DMS79 (cell line): ENCODE measurements around the gene NLRP12.
A peak's percentile ranks its signal among the peaks of the same experiment; 100 is the strongest.
"Not testable (repeated sequence)": the region's sequence is repeated elsewhere in the genome, so short reads cannot be mapped to it uniquely, and the experiment has no call there.

Source experiments
- DNase-seq: peaks from one replicate; lab custom pipeline; 2025; lab: John Stamatoyannopoulos, UW

The NLRP12 gene, protein sequence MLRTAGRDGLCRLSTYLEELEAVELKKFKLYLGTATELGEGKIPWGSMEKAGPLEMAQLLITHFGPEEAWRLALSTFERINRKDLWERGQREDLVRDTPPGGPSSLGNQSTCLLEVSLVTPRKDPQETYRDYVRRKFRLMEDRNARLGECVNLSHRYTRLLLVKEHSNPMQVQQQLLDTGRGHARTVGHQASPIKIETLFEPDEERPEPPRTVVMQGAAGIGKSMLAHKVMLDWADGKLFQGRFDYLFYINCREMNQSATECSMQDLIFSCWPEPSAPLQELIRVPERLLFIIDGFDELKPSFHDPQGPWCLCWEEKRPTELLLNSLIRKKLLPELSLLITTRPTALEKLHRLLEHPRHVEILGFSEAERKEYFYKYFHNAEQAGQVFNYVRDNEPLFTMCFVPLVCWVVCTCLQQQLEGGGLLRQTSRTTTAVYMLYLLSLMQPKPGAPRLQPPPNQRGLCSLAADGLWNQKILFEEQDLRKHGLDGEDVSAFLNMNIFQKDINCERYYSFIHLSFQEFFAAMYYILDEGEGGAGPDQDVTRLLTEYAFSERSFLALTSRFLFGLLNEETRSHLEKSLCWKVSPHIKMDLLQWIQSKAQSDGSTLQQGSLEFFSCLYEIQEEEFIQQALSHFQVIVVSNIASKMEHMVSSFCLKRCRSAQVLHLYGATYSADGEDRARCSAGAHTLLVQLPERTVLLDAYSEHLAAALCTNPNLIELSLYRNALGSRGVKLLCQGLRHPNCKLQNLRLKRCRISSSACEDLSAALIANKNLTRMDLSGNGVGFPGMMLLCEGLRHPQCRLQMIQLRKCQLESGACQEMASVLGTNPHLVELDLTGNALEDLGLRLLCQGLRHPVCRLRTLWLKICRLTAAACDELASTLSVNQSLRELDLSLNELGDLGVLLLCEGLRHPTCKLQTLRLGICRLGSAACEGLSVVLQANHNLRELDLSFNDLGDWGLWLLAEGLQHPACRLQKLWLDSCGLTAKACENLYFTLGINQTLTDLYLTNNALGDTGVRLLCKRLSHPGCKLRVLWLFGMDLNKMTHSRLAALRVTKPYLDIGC

DNA sequence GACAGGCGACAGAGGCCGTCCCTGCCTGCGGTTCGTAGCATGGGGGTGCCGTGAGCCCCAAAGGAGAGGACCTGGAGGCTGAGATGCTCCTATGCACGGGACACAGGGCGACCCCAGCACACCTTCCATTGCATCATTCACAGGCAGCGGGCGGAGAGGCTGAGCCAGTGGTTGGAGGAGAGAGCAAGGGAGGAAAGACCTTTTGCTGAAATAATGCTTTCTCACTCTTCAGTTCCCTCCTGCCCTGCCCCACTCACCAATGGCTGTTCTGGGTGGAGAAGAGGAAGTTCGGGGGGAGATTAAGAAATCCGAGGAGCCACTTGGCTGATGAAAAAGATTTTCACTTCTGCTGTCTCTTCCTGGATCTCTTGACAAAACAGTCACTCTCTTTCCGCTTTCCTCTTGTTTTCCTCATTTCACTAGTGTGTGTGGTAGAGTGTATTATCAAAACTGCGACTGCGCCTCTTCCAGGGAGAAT, at the start of gene NLRP12:
Gene NLRP12 (minus strand): TSS at position 181 of the 478 bp plus-strand sequence. CDS start 140 bp downstream, at position 41.
- no peak for DNase-seq

DNA sequence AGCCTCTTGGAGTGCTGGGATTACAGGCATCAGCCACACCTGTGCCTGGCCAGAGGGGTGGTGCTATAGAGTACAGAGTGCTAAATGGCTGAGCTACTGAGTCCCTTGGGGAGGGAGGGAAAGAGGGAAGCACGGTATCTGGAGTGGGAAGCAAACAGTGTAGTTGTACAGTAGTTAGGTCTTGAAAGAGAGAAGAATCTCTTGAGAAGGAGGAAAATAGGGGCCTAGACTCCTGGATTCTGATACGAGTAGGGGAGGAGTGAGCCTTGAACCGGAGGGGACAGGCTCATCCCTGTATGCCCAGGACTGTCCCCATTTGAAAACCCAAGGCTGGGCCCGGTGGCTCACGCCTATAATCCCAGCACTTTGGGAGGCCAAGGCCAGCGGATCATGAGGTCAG, 48.6 kb upstream of the NLRP12 start:
- DNase-seq, result no peak

DNA sequence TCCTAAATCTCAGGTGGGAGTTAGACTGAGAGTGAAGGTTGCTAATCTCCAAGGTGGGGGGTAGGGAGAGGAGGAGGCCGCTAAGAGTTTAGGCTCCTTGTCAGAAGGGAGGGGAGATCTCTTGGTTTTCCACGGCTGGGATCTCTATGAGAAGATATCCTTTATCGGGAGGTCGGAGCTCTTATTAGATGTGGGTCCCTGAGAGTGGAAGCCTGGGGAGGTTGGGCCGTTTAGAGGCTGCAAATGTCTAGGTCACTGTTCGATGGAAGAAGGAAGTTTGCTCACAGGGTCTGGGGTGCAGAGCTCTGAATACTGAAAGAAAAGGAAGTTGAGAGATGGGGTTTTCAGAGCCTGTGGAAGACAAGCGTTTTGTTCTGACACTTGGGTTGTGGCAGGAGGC, 47.3 kb upstream of the NLRP12 start:
- no peak for DNase-seq

DNA sequence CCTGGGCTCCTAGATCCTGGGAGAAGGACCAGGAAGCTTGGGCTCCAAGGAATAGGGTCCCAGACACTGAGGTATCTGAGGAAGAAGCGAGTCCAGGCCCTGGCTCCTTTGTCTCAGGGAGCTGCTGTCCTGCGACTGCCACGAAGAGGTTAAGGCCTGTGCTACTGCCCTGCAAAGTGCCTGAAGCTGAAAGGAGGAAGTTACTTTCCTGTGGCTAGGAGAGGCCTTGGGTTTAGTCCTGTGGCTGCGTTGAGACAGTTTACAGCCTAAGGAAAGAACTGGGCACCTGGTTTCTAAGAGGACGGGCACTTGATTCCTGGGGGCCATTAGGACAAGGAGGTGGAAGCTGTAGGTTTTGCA, 46.4 kb upstream of the NLRP12 start:
- DNase-seq, result no peak

DNA sequence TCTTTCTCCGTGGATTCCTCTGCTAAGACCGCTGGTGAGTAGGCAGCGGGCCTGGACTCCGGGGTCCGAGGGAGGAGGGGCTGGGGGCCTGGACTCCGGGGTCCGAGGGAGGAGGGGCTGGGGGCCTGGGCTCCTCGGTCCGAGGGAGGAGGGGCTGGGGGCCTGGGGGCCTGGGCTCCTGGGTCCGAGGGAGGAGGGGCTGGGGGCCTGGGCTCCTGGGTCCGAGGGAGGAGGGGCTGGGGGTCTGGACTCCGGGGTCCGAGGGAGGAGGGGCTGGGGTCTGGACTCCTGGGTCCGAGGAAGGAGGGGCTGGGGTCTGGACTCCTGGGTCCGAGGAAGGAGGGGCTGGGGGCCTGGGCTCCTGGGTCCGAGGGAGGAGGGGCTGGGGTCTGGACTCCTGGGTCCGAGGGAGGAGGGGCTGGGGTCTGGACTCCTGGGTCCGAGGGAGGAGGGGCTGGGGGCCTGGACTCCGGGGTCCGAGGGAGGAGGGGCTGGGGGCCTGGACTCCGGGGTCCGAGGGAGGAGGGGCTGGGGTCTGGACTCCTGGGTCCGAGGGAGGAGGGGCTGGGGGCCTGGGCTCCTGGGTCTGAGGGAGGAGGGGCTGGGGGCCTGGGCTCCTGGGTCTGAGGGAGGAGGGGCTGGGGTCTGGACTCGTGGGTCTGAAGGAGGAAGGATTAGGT, 45.8 kb upstream of the NLRP12 start:
- DNase-seq, result not testable (repeated sequence)

DNA sequence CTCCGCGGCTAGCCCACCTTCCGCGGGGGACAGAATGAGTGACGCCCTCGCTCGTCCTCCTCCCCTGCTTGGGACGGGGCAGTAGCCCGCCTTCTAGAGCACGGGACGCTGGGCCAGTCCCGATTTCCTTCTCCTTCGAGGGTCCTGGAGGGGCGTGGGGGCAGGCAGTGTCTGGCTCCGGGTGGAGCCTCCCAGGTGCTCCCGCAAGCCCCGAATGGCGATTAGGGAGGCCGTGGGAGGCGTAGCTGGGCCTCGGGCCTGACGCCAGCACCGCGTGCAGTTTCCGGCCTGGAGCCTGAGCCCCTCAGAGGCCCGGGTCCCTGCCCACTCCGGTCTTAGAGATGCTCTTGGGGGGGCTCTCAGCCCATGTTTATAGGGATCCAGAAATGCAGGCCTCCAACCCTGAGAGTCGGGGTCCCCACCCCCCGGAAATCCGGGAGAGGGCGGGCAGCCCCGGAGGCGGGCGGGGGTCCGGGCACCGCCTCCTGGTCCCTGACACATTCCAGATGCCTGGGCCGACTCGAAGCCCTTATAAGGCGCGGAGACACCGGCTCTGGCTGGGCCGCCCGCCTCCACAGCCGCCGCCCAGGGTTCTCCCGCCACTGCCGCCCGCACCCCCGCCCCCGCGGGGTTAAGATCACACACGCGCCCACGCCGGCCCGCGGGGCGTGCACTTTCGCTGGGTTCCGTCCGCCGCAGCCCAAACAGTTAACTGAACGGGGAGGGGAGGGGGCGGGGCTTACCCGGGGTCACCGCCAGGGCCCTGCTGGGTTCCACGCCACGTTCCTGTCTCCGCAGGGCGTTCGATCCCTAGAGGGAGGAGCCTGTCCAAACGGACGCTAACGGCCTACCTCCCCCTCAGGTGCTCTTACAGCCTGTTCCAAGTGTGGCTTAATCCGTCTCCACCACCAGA, 45.0 kb upstream of the NLRP12 start:
- peak; percentile 56 for DNase-seq

DNA sequence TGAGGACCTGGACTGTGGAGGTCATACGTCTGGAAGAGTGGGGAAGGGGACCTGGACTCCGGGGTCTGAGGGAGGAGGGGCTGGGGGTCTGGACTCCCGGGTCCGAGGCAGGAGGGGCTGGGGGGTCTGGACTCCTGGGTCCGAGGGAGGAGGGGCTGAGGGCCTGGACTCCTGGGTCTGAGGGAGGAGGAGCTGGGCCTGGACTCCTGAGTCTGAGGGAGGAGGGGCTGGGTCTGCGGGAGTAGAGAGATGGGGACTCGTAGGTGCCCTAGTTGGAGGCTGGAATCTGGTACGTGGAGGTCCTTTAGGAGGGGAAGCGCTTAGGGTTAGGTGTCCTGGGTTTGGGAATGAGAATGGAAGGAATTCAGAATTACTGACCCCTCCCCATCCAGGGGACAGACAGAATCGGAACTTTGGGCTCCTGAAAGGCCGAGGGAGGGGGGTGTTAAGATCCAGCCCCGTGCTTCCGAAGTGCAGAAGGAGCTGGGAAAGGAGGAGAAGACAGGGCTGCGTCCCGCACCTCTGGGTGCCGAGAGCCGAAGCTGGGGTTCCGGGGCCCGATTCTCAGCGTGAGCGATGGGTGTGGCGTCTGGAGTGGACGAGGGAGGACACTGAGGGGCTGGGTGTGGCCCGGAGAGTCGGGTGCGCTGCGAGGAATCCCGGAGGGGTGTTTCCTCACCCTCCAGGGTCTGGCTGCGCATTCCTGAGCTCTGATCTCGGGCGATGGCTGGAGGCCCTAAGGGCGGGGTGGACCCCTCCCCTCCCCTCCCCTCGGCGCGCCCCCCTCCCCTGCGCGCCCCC, 44.2 kb upstream of the NLRP12 start:
- DNase-seq, result no peak

DNA sequence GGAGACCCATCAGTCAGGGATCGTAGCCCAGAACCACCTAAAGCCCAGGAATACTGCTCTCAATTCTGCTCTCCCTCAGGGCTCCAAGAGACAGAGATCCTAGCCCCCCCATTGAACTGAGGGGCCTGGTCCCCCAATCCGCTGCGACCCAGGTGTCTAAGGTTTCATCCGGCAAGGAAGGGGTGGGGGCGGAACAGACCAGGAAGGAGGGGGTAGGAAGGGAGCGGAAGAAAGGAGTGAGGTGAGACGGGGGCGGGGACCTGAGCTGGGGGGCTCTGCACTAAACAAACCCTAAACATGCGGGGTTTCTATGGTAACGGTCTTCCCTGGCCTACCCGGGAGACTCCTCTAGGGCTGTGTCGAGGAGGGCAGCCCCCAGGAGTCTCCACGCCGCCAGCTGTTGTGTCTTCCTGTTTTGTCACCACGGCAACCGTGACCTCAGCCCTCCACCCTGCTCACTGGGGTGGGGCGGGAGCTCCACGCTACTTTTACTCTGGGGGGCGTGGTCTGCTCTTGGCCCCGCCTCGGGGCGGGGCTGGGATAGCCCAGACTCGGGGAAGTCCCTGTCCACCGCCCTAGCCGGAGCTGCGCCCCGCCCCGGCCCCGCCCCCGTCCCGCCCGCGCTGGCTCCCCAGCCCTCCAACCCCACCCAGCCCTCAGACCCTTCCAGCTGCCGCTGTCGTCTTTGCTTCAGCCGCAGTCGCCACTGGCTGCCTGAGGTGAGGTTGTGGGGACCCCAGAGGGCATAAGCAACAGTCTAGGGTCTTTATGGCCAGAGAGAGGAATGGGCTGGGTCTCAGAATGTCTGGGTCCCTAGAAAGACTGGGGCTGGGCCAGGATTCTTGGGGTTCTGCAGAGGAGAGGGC, 43.3 kb upstream of the NLRP12 start, which contains the start of gene MYADM:
Gene MYADM (plus strand): TSS at position 659 of the 866 bp plus-strand sequence. CDS start 5,647 bp downstream, outside the sequence.
- DNase-seq, result peak; percentile 99

DNA sequence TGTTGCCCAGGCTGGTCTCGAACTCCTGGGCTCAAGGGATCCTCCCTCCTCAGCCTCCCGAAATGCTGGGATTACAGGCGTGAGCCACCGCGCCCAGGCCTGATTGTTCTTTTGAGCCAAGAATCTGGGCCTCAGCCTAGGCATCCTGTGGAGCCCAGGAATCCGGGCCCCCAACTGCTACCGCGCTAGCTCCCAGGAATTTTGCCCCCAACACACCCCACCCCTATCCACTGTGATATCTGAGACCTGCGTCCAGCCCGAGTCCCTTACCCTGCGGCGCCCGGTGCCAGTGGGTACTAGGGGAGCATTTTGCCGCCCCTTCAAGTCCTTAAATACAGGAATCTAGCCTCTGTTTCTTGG, 42.7 kb upstream of the NLRP12 start:
- DNase-seq, result no peak

DNA sequence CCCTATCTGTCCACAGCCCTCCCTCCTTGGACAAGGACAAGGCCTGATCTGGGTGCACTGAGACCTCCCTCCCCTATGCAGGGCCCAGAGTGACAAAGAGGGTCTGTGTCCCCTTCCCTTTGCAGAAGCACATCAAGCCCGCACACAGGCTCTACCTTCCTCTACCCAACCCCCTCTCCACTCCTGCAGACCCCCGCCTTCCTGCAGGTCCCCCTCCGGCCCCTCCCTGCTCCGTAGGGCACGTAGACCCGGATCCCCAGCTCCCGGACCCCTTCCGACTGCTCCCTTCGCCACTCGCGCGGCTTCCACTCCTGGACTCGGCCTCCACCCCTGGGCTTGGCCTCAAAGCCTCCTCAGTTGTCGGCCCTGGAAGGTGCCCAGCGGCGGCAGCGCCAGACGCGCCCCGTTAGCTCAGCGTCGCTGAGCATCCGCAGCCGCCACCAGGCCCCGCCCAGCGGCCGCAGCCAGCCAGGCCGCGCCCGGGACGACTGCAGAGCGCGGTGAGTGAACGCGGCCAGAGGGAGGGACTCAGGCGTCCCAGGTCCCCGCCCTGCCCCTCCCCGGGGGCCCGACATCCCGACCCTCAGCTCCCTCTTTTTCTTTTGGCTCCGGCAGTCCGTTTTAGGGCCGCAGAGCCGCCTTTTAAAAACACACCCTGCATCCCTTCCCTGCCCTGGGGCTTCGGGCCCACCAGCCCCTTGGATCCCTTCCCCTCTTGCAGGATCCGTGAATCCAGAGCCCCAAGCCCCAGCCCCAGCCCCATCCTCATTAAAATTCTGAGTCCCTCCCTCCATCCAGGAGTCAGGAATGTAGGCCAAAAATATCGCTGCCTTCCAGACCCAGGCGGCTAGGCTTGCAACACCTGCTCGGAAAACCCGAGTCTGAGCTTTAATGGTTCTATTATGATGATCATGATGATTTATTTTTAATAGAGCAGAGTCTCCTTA, 42.1 kb upstream of the NLRP12 start:
- DNase-seq, result peak; percentile 6

DNA sequence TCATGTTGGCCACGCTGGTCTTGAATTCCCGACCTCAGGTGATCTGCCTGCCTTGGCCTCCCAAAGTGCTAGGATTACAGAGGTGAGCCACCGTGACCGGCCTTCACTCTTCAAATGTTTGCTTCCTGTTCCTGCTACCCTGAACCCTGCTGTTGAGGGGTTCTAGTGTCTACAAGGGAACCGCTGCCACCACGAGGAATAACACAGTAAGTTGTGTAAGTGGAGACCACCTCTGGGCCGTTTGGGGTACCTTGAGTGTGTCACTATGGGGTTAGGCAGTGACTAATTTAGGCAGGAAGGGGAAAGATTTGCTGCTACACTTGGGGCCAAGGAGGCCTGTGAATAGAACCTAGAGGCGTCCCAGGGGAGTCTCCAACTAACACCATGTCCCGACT, 41.4 kb upstream of the NLRP12 start:
- no peak for DNase-seq

DNA sequence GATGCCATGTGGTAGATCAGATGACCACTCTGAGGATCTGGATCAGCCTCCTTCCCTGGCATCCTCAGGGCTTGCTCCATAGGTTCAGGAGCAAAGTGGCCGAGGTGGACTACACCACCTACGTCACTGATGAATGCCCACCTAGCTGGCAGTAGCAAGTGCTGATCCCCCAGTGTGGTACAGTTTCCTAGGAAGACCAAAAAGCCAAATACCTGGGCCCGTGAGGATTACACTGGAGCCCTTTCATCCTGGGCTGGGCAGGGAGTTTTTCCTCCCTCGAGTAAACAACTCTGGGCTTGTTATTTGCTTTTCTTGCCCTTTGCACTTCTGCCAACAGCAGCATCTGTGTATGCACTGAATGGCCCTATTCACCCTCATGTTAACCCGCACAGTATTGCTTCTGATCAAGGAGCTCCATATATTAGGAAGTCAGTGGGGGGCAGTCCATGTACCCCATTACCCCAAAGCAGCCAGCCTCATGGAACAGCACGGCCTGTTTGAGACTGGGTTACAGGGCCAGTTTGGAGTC, 40.3 kb upstream of the NLRP12 start:
- no peak for DNase-seq

DNA sequence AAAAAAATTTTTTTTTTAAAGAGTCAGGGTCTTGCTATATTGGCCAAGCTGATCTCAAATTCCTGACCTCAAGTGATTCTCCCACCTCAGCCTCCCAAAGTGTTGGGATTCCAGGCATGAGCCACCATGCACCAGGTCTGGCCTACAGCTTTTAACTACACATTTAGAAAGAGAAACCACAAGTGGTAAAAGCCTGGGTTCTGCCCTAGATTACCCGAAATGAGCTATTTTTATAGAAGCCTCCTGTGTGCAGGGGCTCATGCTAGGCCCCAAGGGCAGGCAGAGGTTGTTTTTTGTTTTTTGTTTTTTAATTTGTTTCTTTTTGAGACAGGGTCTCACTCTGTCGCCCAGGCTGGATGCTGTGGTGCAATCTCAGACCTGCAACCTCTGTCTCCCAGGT, 29.6 kb upstream of the NLRP12 start:
- no peak for DNase-seq

DNA sequence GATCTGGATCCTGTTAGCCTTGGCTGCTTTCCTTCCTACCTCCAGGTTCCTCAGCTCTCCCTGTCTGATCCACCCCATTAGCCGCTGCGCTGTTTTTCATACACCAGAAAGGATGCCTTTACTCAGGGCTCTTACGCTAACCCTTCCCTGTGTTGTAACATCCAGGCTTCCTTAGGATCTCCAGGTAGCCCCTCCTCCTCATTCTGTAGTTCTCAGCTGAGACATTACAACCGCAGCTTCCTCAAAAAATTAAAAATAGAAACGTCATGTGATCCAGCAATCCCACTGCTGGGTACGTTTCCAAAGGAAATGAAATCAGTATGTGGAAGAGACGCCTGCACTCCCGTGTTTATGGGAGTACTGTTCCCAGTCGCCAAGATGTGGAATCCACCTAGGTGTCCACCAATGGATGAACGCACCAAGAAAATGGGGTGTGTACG, 25.1 kb upstream of the NLRP12 start:
- no peak for DNase-seq

DNA sequence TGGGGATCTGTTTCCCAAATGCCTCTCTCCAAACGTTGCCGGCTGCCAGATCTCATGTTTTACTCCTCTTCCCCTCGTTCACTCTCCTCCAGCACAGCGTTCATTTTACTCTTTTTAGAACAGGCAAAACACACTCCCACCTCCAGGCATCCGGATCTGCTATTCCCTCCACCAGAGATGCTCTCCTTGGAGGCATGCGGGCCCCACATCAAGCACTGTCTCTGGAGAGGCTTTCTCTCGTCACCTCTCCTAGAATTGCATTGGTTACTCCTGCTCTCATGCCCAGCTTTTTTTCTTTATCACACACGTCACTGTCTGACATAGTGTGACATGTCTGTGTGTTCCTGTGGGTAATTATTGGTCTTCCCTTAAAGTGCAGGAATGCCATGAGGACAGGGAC, 23.4 kb upstream of the NLRP12 start:
- no peak for DNase-seq

DNA sequence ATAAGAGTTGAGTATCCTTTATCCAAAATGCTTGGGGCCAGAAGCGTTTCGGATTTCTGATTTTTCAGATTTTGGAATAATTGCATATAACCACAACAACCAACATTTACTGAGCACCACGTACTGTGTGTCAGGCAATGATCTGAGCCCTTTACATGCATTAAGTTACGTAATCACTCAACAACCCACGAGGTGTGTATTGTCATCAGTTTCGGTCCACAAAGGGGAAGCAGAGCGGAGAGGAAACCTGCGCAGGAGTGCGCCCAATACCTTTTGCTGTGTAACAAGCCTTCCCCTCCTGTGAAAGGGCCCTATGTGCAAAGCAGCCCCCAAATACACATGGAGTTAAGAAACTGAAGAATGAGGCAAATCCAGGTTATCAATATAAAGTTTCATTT, 20.7 kb upstream of the NLRP12 start:
- DNase-seq, result no peak

DNA sequence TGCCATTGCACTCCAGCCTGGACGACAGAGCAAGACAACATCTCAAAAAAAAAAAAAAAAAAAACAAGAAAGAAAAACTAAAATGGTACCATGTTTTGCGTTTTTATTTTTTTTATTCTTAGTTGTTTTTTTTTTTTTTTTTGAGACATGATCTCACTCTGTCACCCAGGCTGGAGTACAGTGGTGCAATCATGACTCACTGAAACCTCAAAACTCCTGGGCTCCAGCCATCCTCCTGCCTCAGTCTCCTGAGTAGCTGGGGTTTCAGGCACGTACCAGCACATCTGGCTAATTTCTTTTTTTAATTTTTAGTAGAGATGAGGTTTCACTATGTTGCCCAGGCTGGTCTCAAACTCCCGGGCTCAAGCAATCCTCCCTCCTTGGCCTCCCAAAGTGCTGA, 16.8 kb upstream of the NLRP12 start:
- DNase-seq, result not testable (repeated sequence)

DNA sequence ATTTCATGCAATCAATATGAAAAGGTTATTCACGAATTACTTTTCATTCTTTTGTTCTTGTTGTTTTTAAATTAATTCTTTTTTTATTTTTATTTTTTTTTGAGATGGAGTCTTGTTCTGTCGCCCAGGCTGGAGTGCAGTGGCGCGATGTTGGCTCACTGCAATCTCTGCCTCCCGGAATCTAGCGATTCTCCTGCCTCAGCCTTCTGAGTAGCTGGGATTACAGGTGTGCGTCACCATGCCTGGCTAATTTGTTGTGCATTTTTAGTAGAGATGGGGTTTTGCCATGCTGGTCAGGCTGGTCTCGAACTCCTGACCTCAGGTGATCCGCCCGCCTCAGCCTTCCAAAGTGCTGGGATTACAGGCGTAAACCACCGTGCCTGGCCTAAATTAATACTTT, 16.1 kb upstream of the NLRP12 start:
- not testable (repeated sequence) for DNase-seq
